Upper lobe of right lung (tissue), 1 donor: ENCODE data around the gene CELSR2. TPM values are rescaled to one million over a fixed set of nuclear protein-coding genes. Genes with fewer than 3 reads are reported as not detected.

ENCODE experiments used
- ATAC-seq: fragments of 200-7000 bp; cut with Tn5 transposase; one replicate; pipeline ENCODE4 v1.9.1; 2020; ENCODE audit warnings: mild to moderate bottlenecking, moderate library complexity
- DNase-seq: peaks from one replicate; pipeline ENCODE4 v3.0.0-alpha.2; 2020
- H3K27ac ChIP-seq: fragments of 200-600 bp; one replicate; pipeline ENCODE4 v1.8.0; 2022
- H3K27me3 ChIP-seq: fragments of 200-600 bp; one replicate; pipeline ENCODE4 v1.8.0; 2022; ENCODE audit warnings: mild to moderate bottlenecking
- H3K36me3 ChIP-seq: fragments of 200-600 bp; one replicate; pipeline ENCODE4 v1.8.0; 2022
- H3K4me1 ChIP-seq: fragments of 200-600 bp; one replicate; pipeline ENCODE4 v1.8.0; 2022
- H3K4me3 ChIP-seq: fragments of 200-600 bp; one replicate; pipeline ENCODE4 v1.8.0; 2022; ENCODE audit warnings: mild to moderate bottlenecking
- H3K9me3 ChIP-seq: fragments of 200-600 bp; one replicate; pipeline ENCODE4 v1.8.0; 2022
- CTCF ChIP-seq: fragments of 200-600 bp; IDR thresholded peaks from one replicate; pipeline ENCODE4 v1.8.0; 2022; ENCODE audit warnings: antibody characterized with exemption
- intact Hi-C: fragments of 100-400 bp; cut with DNase I; formaldehyde crosslinking; loops from one replicate; pipeline ENCODE4 v1.11.0; 2022
- total RNA-seq: library from RNA; stranded (reverse); fragmentation: NEBNext Ultra II Directional; extraction: Animal tissue kit (Norgen Biotek cat#: 25700); gene quantifications from one replicate; pipeline ENCODE4 v1.2.1, GENCODE V29; 2021
- donor health status: DM: no; HTN: yes; CAD: no; lungs with severe emphysema.

The CELSR2 gene
- total RNA-seq, 1 donor from 2014 or later: 7.4 TPM

GRCh38 chr1:109250454-109251276, 1.3 kb downstream of the CELSR2 start:
- peaks cover 26% of the 10 kb centered on the region for H3K4me1 ChIP-seq
- H3K27ac ChIP-seq: no peak overlapping the region
- ATAC-seq: no peak
- peak overlapping the region; percentile 50 for H3K4me3 ChIP-seq
- H3K36me3 ChIP-seq: no peaks in the 10 kb centered on the region
- no peak for TF ChIP-seq CTCF
- H3K9me3 ChIP-seq: no peaks in the 10 kb centered on the region
- DNase-seq: peak; percentile 52
- no peaks in the 10 kb centered on the region for H3K27me3 ChIP-seq
- intact Hi-C loops: no loop called here

GRCh38 chr1:109251277-109252166, 2.2 kb downstream of the CELSR2 start:
- Histone ChIP-seq H3K4me1 (peaks cover 26% of the 10 kb centered on the region), H3K27ac (no peak overlapping the region), H3K36me3 (no peaks in the 10 kb centered on the region), H3K4me3 (no peak overlapping the region), H3K9me3 (no peaks in the 10 kb centered on the region), H3K27me3 (no peaks in the 10 kb centered on the region)
- TF ChIP-seq CTCF: no peak
- peak; percentile 39 for DNase-seq
- no peak for ATAC-seq
- intact Hi-C loops: no loop called here

- intact Hi-C loops: no loop called here
- no peak overlapping the region for H3K27ac ChIP-seq
- no peak for TF ChIP-seq CTCF
Observed at GRCh38 chr1:109252167-109252892, 3.0 kb downstream of the CELSR2 start.

GRCh38 chr1:109252893-109253802, 3.8 kb downstream of the CELSR2 start:
- Histone ChIP-seq H3K4me3 (no peak overlapping the region), H3K9me3 (no peaks in the 10 kb centered on the region), H3K36me3 (no peaks in the 10 kb centered on the region), H3K4me1 (peaks cover 26% of the 10 kb centered on the region), H3K27me3 (no peaks in the 10 kb centered on the region), H3K27ac (peak overlapping the region; percentile 80)
- no peak for TF ChIP-seq CTCF
- DNase-seq (peak; percentile 57), ATAC-seq (no peak)
- intact Hi-C loops: no loop called here

More at GRCh38 chr1:109252167-109252892, 3.0 kb downstream of the CELSR2 start:
- Histone ChIP-seq H3K4me1 (peaks cover 26% of the 10 kb centered on the region), H3K9me3 (no peaks in the 10 kb centered on the region), H3K4me3 (no peak overlapping the region), H3K27me3 (no peaks in the 10 kb centered on the region), H3K36me3 (no peaks in the 10 kb centered on the region)
- DNase-seq (peak; percentile 61), ATAC-seq (no peak)
